CD4-positive, alpha-beta T cell treated with Interleukin-10 for 1 hour (primary cell): ENCODE data around the gene CALN1.
"Not testable (repeated sequence)": the region's sequence is repeated elsewhere in the genome, so short reads cannot be mapped to it uniquely, and the experiment has no call there.

Experiments used
- DNase-seq: peaks from one replicate; pipeline ENCODE4 v3.0.0-alpha.2; 2020

The CALN1 gene

GRCh38 chr7:71775648-71776047 is 636.5 kb downstream of the CALN1 start:
- no peak for DNase-seq

- no peak for DNase-seq
Observed at GRCh38 chr7:71772779-71773178, 639.4 kb downstream of the CALN1 start.

GRCh38 chr7:71770269-71770907 is 641.8 kb downstream of the CALN1 start:
- no peak for DNase-seq

GRCh38 chr7:71769326-71769725 is 642.8 kb downstream of the CALN1 start:
- no peak for DNase-seq

- no peak for DNase-seq
Observed at GRCh38 chr7:71768450-71768849, 643.7 kb downstream of the CALN1 start.

- DNase-seq: no peak
Observed at GRCh38 chr7:71766016-71766415, 646.1 kb downstream of the CALN1 start.

- DNase-seq: no peak
Observed at GRCh38 chr7:71761336-71761735, 650.8 kb downstream of the CALN1 start.

GRCh38 chr7:71754828-71755227 is 657.3 kb downstream of the CALN1 start:
- DNase-seq: no peak

GRCh38 chr7:71753956-71754664 is 658.0 kb downstream of the CALN1 start:
- no peak for DNase-seq

- DNase-seq: no peak
Observed at GRCh38 chr7:71753236-71753635, 658.9 kb downstream of the CALN1 start.

GRCh38 chr7:71752171-71752935 is 659.8 kb downstream of the CALN1 start:
- DNase-seq: peak; percentile 10

- no peak for DNase-seq
Observed at GRCh38 chr7:71750290-71750689, 661.8 kb downstream of the CALN1 start.

- no peak for DNase-seq
Observed at GRCh38 chr7:71746006-71746405, 666.1 kb downstream of the CALN1 start.

GRCh38 chr7:71740174-71740560 is 672.0 kb downstream of the CALN1 start:
- DNase-seq: no peak

- DNase-seq: no peak
Observed at GRCh38 chr7:71739520-71740173, 672.5 kb downstream of the CALN1 start.

- not testable (repeated sequence) for DNase-seq
Observed at GRCh38 chr7:71737931-71738540, 674.1 kb downstream of the CALN1 start.

GRCh38 chr7:71735961-71736556 is 676.1 kb downstream of the CALN1 start:
- peak; percentile 33 for DNase-seq

- DNase-seq: peak; percentile 43
Observed at GRCh38 chr7:71733107-71733870, 678.8 kb downstream of the CALN1 start.

GRCh38 chr7:71731740-71732139 is 680.4 kb downstream of the CALN1 start:
- DNase-seq: no peak
